Activated naive CD8-positive, alpha-beta T cell (primary cell): Measurements from ENCODE around the gene IGF2R.

Experiments used
- H3K27ac Mint-ChIP-seq: one replicate; pipeline ENCODE4 v1.8.0; 2021; ENCODE audit warnings: mixed read lengths
- H3K27me3 Mint-ChIP-seq: one replicate; pipeline ENCODE4 v1.8.0; 2021; ENCODE audit warnings: mixed read lengths
- H3K36me3 Mint-ChIP-seq: one replicate; pipeline ENCODE4 v1.8.0; 2021; ENCODE audit warnings: mixed read lengths
- H3K4me1 Mint-ChIP-seq: one replicate; pipeline ENCODE4 v1.8.0; 2021; ENCODE audit warnings: low read depth, mixed read lengths
- H3K4me3 Mint-ChIP-seq: one replicate; pipeline ENCODE4 v1.8.0; 2021; ENCODE audit warnings: mild to moderate bottlenecking, mixed read lengths
- H3K9me3 Mint-ChIP-seq: one replicate; pipeline ENCODE4 v1.8.0; 2021; ENCODE audit warnings: low read depth, mixed read lengths

IGF2R gene

DNA sequence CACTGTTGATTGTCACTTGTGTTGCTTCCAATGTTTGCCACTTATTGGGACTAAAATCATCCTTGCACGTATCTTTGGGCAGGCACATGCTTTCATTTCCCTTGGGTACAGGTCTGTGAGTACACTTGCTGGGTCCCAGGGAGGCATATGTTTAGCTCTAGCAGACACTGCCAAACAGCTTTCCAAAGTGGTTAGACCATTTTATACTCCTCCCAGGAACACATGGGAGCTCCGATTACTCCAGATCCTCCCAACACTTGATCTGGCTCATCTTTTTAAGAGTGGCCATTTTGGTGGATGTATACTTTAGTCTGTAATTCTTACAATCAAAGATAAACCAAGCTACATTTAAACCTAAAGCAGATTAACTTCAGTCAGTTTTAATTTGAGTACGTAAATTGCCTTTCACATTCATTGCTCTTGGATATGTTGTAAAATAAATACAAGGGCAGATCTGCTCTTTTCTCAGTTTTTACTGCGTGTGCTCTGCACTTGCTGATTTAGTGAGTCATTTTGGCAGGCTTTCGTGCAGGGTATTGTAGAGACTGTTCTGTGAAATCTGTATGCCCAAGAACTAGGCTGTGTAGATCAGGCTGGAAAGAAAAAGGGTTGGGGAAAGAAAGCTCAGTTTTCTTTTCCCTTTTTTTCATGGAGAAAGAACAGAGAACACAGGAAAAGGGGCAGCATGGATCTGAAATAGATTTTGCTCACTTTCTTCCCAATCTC lies 172.3 kb downstream of the IGF2R start:
- H3K4me1 Mint-ChIP-seq: peaks cover 11% of the 10 kb centered on the region
- peaks cover 6% of the 10 kb centered on the region for H3K36me3 Mint-ChIP-seq
- no peak overlapping the region for H3K4me3 Mint-ChIP-seq
- H3K9me3 Mint-ChIP-seq: no peaks in the 10 kb centered on the region
- H3K27ac Mint-ChIP-seq: no peak overlapping the region
- peaks cover 5% of the 10 kb centered on the region for H3K27me3 Mint-ChIP-seq

DNA sequence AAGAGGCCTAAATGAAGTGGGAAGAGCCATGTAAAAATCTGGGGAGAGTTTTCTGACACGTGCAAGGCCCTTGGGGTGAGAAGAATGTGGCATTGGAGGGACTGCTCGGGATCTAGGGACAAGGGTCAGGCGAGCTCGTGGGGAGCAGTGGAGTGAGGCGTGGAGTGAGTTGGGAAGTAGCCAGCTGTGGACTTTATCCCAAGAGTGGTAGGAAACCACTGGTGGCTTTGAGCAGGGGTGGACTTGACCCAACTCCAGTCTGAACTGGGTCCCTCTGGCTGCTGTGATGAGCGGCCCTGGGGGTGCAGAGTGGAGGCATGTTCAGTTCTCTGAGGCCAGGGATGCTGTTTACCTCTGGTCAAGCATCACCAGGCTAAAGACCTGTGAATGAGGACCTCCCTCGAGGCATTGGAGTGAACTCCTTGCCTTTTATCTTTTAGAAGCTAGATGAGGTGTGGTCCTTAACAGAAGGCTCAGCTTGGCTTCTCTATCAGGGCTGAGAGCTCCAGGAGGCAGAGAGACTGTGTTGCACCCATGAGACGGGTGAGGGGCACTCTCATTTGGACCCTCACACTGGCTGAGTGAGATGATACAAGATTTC lies 173.3 kb downstream of the IGF2R start:
- peaks cover 5% of the 10 kb centered on the region for H3K27me3 Mint-ChIP-seq
- no peak overlapping the region for H3K27ac Mint-ChIP-seq
- H3K4me1 Mint-ChIP-seq: peaks cover 11% of the 10 kb centered on the region
- H3K9me3 Mint-ChIP-seq: no peaks in the 10 kb centered on the region
- peaks cover 9% of the 10 kb centered on the region for H3K36me3 Mint-ChIP-seq
- no peak overlapping the region for H3K4me3 Mint-ChIP-seq

- peaks cover 13% of the 10 kb centered on the region for H3K36me3 Mint-ChIP-seq
- no peak overlapping the region for H3K4me3 Mint-ChIP-seq
- H3K27ac Mint-ChIP-seq: no peak overlapping the region
- peaks cover 5% of the 10 kb centered on the region for H3K9me3 Mint-ChIP-seq
- H3K4me1 Mint-ChIP-seq: no peaks in the 10 kb centered on the region
- H3K27me3 Mint-ChIP-seq: peaks cover 2% of the 10 kb centered on the region
These were observed 177.7 kb downstream of the IGF2R start for GRCh38 chr6:160146454-160147145.

DNA sequence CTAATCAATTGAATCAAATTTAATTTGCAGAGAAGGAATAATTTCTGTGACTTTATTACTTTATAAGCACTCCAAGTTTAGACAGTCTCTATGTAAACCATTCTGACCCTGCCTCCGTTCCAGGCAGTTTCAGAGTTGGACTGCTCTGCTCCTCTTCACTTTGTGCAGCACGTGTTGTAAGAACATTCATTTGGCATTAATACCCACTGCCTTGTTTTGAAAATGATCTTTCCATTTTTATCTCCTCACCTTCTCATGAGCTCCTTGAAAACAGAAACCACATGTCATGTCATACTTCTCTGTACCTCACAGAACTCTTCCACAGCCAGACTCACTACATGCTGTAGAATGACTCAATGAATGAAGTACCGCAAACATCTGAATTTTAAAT lies 178.3 kb downstream of the IGF2R start:
- H3K27me3 Mint-ChIP-seq: peaks cover 2% of the 10 kb centered on the region

DNA sequence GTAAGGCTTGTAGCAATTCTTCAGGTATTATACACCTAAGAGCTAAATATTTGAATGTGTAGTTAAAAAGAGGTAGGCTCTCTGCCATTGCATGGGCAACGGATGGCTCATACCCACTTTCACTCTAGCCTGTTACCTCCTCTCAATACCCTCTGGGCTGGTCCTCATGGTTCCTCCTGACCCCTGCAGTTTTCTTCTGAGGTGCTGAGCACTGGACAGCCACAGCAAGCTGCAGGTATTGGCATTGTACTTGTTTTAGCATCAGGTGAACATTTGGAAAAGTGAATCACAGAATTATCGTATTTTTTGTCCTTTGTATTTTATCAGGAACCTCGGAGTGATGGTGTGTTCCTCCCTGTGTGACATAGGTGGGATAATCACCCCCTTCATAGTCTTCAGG lies 185.6 kb downstream of the IGF2R start:
- no peaks in the 10 kb centered on the region for H3K4me1 Mint-ChIP-seq
- H3K9me3 Mint-ChIP-seq: peaks cover 19% of the 10 kb centered on the region
- no peak overlapping the region for H3K27ac Mint-ChIP-seq
- peaks cover 16% of the 10 kb centered on the region for H3K36me3 Mint-ChIP-seq
- H3K27me3 Mint-ChIP-seq: no peaks in the 10 kb centered on the region
- no peak overlapping the region for H3K4me3 Mint-ChIP-seq

More for the DNA sequence above, 178.3 kb downstream of the IGF2R start:
- Mint-ChIP-seq H3K4me3 (no peak overlapping the region), H3K36me3 (peaks cover 17% of the 10 kb centered on the region), H3K9me3 (peaks cover 10% of the 10 kb centered on the region), H3K4me1 (no peaks in the 10 kb centered on the region), H3K27ac (no peak overlapping the region)

GRCh38 chr6:160156842-160157241 lies 188.0 kb downstream of the IGF2R start:
- no peak overlapping the region for H3K4me3 Mint-ChIP-seq
- H3K9me3 Mint-ChIP-seq: peaks cover 12% of the 10 kb centered on the region
- H3K27me3 Mint-ChIP-seq: no peaks in the 10 kb centered on the region
- H3K27ac Mint-ChIP-seq: no peak overlapping the region
- peaks cover 11% of the 10 kb centered on the region for H3K36me3 Mint-ChIP-seq
- no peaks in the 10 kb centered on the region for H3K4me1 Mint-ChIP-seq

- H3K36me3 Mint-ChIP-seq: peaks cover 3% of the 10 kb centered on the region
- no peak overlapping the region for H3K27ac Mint-ChIP-seq
- H3K27me3 Mint-ChIP-seq: peaks cover 4% of the 10 kb centered on the region
- H3K4me3 Mint-ChIP-seq: no peak overlapping the region
- H3K9me3 Mint-ChIP-seq: no peaks in the 10 kb centered on the region
- H3K4me1 Mint-ChIP-seq: no peaks in the 10 kb centered on the region
These were observed 191.6 kb downstream of the IGF2R start for GRCh38 chr6:160160450-160160849.
